Thoracic aorta (tissue), 2 donors: ENCODE measurements around the gene LTO1. TPM values are rescaled to one million over a fixed set of nuclear protein-coding genes. Genes with fewer than 3 reads are reported as not detected.

Source experiments
- ATAC-seq: fragments of 150-250 bp; one replicate; pipeline ENCODE4 v1.8.0; 2017; ENCODE audit warnings: low read depth; ENCODE audit not compliant: insufficient number of reproducible peaks, low FRiP score
- DNase-seq: peaks from one replicate; pipeline ENCODE4 v3.0.0-alpha.2; 2020; ENCODE audit warnings: low spot score
- H3K27ac ChIP-seq, 2 donors: fragments of 200-600 bp; sonication (generic); 1 replicate in 1 of 2; 2 replicates in 1 of 2; pipeline ENCODE4 v1.5.1; 2016; ENCODE audit warnings: mild to moderate bottlenecking in 2 of 2, moderate library complexity in 2 of 2
- H3K27me3 ChIP-seq: fragments of 200-600 bp; sonication (generic); replicated peaks from 2 replicates; pipeline ENCODE4 v1.6.0; 2016; ENCODE audit warnings: mild to moderate bottlenecking; ENCODE audit not compliant: insufficient read depth
- H3K36me3 ChIP-seq: fragments of 200-600 bp; sonication (generic); one replicate; pipeline ENCODE4 v1.5.1; 2016
- H3K4me1 ChIP-seq, 2 donors: fragments of 200-600 bp; sonication (generic); 1 replicate in 1 of 2; 2 replicates in 1 of 2; pipeline versions ENCODE4 v1.5.1 to v1.6.0; 2016; ENCODE audit warnings: low read depth in 2 of 2, mild to moderate bottlenecking in 1 of 2; ENCODE audit not compliant: control insufficient read depth in 1 of 2
- H3K4me3 ChIP-seq: fragments of 200-600 bp; sonication (generic); 2 replicates; pipeline ENCODE4 v1.5.1; 2016; ENCODE audit warnings: mild to moderate bottlenecking
- H3K9me3 ChIP-seq: fragments of 200-600 bp; sonication (generic); 2 replicates; pipeline ENCODE4 v1.5.1; 2016
- total RNA-seq, 2 donors: library from RNA; depleted of rRNA; stranded (reverse); fragments of >200 nt; gene quantifications; one replicate each; pipeline versions ENCODE4 v1.1.0 to v1.2.3, GENCODE V29; 2016
- TF ChIP-seq, protein P1 (sequence below): fragments of 200-600 bp; sonication (generic); IDR thresholded peaks from one replicate; pipeline ENCODE4 v1.5.1; 2019; ENCODE audit warnings: antibody characterized with exemption

Gene LTO1
- total RNA-seq, 2 donors from 2014 or later = 23.6 to 43.5 TPM

DNA sequence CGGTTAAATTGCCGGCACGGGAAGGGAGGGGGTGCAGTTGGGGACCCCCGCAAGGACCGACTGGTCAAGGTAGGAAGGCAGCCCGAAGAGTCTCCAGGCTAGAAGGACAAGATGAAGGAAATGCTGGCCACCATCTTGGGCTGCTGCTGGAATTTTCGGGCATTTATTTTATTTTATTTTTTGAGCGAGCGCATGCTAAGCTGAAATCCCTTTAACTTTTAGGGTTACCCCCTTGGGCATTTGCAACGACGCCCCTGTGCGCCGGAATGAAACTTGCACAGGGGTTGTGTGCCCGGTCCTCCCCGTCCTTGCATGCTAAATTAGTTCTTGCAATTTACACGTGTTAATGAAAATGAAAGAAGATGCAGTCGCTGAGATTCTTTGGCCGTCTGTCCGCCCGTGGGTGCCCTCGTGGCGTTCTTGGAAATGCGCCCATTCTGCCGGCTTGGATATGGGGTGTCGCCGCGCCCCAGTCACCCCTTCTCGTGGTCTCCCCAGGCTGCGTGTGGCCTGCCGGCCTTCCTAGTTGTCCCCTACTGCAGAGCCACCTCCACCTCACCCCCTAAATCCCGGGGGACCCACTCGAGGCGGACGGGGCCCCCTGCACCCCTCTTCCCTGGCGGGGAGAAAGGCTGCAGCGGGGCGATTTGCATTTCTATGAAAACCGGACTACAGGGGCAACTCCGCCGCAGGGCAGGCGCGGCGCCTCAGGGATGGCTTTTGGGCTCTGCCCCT lies 34.7 kb downstream of the LTO1 start:
- no peaks in the 10 kb centered on the region for H3K9me3 ChIP-seq
- peak overlapping the region; percentile 97 for H3K4me3 ChIP-seq
- no peak for DNase-seq
- H3K27me3 ChIP-seq = no peaks in the 10 kb centered on the region
- TF ChIP-seq, protein P1, sequence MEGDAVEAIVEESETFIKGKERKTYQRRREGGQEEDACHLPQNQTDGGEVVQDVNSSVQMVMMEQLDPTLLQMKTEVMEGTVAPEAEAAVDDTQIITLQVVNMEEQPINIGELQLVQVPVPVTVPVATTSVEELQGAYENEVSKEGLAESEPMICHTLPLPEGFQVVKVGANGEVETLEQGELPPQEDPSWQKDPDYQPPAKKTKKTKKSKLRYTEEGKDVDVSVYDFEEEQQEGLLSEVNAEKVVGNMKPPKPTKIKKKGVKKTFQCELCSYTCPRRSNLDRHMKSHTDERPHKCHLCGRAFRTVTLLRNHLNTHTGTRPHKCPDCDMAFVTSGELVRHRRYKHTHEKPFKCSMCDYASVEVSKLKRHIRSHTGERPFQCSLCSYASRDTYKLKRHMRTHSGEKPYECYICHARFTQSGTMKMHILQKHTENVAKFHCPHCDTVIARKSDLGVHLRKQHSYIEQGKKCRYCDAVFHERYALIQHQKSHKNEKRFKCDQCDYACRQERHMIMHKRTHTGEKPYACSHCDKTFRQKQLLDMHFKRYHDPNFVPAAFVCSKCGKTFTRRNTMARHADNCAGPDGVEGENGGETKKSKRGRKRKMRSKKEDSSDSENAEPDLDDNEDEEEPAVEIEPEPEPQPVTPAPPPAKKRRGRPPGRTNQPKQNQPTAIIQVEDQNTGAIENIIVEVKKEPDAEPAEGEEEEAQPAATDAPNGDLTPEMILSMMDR = no peak
- H3K4me1 ChIP-seq = peaks cover 40 to 65% of the 10 kb centered on the region in 2 donors
- H3K36me3 ChIP-seq = peaks cover 3% of the 10 kb centered on the region
- ATAC-seq = no peak
- peak overlapping the region in 1 of 2 donors; percentile 33 for H3K27ac ChIP-seq

DNA sequence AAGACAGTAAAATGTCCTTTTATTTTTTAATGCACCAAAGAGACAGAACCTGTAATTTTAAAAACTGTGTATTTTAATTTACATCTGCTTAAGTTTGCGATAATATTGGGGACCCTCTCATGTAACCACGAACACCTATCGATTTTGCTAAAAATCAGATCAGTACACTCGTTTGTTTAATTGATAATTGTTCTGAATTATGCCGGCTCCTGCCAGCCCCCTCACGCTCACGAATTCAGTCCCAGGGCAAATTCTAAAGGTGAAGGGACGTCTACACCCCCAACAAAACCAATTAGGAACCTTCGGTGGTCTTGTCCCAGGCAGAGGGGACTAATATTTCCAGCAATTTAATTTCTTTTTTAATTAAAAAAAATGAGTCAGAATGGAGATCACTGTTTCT lies 35.3 kb downstream of the LTO1 start:
- Histone ChIP-seq H3K4me1 (peaks cover 40 to 61% of the 10 kb centered on the region in 2 donors), H3K27me3 (no peaks in the 10 kb centered on the region), H3K9me3 (no peaks in the 10 kb centered on the region), H3K36me3 (no peaks in the 10 kb centered on the region), H3K4me3 (peak overlapping the region; percentile 97), H3K27ac (no peak overlapping the region)
- DNase-seq (no peak), ATAC-seq (no peak)
- TF ChIP-seq, protein P1 = no peak

DNA sequence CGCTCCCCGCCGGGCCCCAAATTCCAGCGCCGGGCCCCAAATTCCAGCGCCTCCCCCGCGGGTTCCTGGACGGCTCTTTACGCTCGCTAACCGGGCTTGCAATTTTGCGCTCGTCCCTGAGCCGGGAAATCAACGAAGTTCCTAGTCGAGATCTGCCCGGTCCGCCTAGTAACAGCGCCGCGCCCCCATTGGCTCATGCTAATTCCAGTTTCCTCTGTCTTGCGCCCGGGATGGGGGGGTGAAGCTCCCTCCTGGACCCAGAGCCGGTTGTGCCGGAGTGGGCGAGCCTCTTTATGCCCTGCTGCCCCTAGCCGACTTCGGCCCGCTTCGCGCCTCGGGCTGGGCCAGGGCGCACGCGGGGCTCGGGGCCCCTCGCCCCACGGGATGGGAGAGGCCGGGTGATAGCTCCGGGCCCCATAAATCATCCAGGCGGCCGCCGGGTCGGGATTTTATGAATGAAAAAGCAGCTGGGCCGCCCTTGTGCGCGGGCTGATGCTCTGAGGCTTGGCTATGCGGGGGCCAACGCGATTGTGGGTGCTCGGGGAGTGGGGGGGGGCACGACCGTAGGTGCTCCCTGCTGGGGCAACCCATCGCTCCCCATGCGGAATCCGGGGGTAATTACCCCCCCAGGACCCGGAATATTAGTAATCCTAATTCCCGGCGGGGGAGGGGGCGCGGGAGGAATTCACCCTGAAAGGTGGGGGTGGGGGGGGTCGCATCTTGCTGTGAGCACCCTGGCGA lies 36.0 kb downstream of the LTO1 start:
- H3K27ac ChIP-seq = peak overlapping the region; percentile 16 to 39
- H3K4me1 ChIP-seq = peaks cover 39 to 54% of the 10 kb centered on the region in 2 donors
- DNase-seq (peak; percentile 76), ATAC-seq (no peak)
- H3K36me3 ChIP-seq = no peaks in the 10 kb centered on the region
- H3K9me3 ChIP-seq = no peaks in the 10 kb centered on the region
- peak overlapping the region; percentile 97 for H3K4me3 ChIP-seq
- no peaks in the 10 kb centered on the region for H3K27me3 ChIP-seq
- TF ChIP-seq, protein P1 = no peak

DNA sequence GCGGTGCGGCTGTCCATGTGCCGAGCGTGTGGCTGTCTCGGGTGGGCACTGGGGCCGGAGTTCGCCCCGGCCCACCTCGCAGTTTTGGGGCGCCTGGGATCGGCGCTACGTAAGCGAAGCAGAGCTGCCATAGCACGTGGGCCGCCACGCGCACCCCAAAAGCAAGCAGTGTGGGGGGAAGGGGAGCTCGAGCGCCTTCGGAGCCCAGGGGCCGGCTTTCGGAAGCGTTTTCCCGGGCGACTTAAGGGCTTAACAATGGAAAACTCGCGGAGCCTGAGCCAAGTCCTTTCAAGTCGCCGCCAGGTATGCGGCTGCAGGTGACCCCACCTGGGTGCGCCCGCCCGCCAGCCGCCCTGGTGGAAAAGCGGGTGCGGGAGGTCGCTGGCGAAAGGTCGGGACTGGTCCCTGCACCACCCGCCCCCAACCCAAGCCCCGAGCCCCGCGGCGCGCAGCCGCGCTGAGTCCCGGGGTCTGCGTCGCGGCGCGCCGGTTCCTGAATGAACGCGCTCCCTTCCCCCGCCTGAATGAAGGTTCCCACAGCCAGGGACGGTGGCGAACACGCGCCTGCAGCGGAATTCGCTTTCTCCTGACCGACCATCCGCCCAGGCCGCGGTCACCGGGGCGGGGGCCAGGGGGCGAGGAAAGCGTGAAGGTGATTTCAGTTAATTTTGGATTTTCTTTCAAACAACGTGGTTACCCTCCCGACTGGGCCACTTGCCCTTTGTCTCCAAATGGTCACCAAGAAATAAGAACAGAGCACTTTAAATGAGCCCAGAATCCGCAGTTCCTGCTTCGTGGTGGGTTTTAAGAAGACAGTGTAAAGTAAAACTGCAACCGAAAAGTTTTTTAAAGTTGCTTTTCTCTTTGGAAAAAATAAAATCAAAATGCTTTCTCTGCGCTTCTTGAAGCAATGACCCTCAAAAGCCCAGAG lies 36.9 kb downstream of the LTO1 start:
- peak overlapping the region in 1 of 2 donors; percentile 39 for H3K27ac ChIP-seq
- DNase-seq (no peak), ATAC-seq (no peak)
- TF ChIP-seq, protein P1 = no peak
- no peaks in the 10 kb centered on the region for H3K36me3 ChIP-seq
- peaks cover 32 to 47% of the 10 kb centered on the region in 2 donors for H3K4me1 ChIP-seq
- no peaks in the 10 kb centered on the region for H3K27me3 ChIP-seq
- no peaks in the 10 kb centered on the region for H3K9me3 ChIP-seq
- H3K4me3 ChIP-seq = peak overlapping the region; percentile 97
